ENCODE measurements around the gene NARF. TPM values are rescaled to one million over a fixed set of nuclear protein-coding genes. Genes with fewer than 3 reads are reported as not detected.

The NARF gene
- total RNA-seq, 4 donors from 2014 or later, result 47.5 to 69.7 (median 48.7) TPM

- Histone ChIP-seq H3K4me1 (peaks cover 17 to 42% of the 10 kb centered on the region in 2 donors), H3K27me3 (no peaks in the 10 kb centered on the region), H3K27ac (no peak overlapping the region), H3K4me3 (replicated peaks in 1 of 3) (no peak overlapping the region), H3K36me3 (no peaks in the 10 kb centered on the region), H3K9me3 (no peaks in the 10 kb centered on the region)
- TF ChIP-seq POLR2A (IDR thresholded peaks at IDR 0.05), result no peak
- TF ChIP-seq, protein P1, sequence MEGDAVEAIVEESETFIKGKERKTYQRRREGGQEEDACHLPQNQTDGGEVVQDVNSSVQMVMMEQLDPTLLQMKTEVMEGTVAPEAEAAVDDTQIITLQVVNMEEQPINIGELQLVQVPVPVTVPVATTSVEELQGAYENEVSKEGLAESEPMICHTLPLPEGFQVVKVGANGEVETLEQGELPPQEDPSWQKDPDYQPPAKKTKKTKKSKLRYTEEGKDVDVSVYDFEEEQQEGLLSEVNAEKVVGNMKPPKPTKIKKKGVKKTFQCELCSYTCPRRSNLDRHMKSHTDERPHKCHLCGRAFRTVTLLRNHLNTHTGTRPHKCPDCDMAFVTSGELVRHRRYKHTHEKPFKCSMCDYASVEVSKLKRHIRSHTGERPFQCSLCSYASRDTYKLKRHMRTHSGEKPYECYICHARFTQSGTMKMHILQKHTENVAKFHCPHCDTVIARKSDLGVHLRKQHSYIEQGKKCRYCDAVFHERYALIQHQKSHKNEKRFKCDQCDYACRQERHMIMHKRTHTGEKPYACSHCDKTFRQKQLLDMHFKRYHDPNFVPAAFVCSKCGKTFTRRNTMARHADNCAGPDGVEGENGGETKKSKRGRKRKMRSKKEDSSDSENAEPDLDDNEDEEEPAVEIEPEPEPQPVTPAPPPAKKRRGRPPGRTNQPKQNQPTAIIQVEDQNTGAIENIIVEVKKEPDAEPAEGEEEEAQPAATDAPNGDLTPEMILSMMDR (IDR thresholded peaks at IDR 0.05), result no peak
- no peak for DNase-seq
- intact Hi-C loops (cut with DNase I), result no loop called here
- 93 to 96% methylated on average over 10 to 11 of the region's 11 CpGs for WGBS, 2 donors
Observed at GRCh38 chr17:82447876-82448275, 10.7 kb upstream of the NARF start.

- no peak for DNase-seq
- H3K4me3 ChIP-seq (replicated peaks in 1 of 3), result peak overlapping the region in 1 of 3 donors; percentile 87
- intact Hi-C loops (cut with DNase I), result no loop called here
- peaks cover 17 to 49% of the 10 kb centered on the region in 2 donors for H3K4me1 ChIP-seq
- no peaks in the 10 kb centered on the region for H3K9me3 ChIP-seq
- 75 to 85% methylated on average over 26 to 28 of the region's 30 CpGs for whole genome bisulfite sequencing, 2 donors
- TF ChIP-seq, protein P1 (IDR thresholded peaks at IDR 0.05), result no peak
- no peak for TF ChIP-seq POLR2A (IDR thresholded peaks at IDR 0.05)
- no peaks in the 10 kb centered on the region for H3K27me3 ChIP-seq
- H3K27ac ChIP-seq, result peak overlapping the region in 2 of 3 donors; percentile 14 to 81
- H3K36me3 ChIP-seq, result no peaks in the 10 kb centered on the region
Observed at GRCh38 chr17:82449131-82449882, 9.2 kb upstream of the NARF start.

GRCh38 chr17:82449883-82450356 lies 8.6 kb upstream of the NARF start:
- Histone ChIP-seq H3K36me3 (no peaks in the 10 kb centered on the region), H3K4me1 (peaks cover 17 to 48% of the 10 kb centered on the region in 2 donors), H3K4me3 (replicated peaks in 1 of 3) (peak overlapping the region; percentile 72 to 93 (median 87)), H3K27ac (peak overlapping the region; percentile 53 to 81 (median 71)), H3K9me3 (no peaks in the 10 kb centered on the region), H3K27me3 (no peaks in the 10 kb centered on the region)
- DNase-seq, result no peak
- WGBS, 2 donors, result 68 to 77% methylated on average over 18 of the region's 18 CpGs
- intact Hi-C loops (cut with DNase I), result no loop called here
- no peak for TF ChIP-seq POLR2A (IDR thresholded peaks at IDR 0.05)
- TF ChIP-seq, protein P1 (IDR thresholded peaks at IDR 0.05), result no peak

DNA sequence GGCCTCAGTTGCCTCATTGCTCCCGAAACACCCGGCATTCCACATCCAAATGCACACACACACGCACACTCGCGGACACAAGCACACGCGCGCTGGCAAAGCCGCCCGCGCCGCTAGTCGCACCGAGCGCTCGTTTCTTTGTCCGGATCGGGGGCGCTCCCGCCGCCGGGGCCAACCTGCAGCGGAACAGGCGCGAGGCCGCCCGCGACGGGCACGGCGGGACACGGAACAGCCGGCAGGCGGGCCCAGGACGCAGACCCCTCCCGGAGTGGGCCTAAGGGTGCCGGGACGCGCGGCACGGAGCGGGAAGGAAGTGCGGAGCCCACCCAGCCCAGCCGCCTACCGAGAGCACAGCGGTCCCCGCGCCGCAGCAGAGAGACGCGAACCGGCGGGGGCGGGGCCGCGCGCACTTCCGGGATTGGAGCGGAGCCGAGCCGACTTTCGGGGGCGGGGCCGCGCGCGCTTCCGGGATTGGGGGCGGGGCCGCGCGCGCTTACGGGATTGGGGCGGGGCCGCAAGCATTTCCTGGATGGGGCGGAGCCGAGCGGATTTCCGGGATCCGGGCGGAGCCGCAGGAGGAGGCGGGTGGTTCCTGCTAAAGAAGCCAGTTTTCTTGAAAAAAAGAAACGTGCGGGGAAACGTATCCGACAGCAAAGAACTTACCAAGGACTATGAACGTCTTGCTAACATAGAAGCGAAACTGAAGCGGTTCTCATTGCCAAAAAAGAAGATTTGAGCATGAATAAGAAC lies 8.0 kb upstream of the NARF start, which contains the start of gene CYBC1:
CYBC1 (minus strand) TSS at position 396 of the 750 bp plus-strand sequence. CDS start 1,498 bp downstream, outside the sequence.
- no peaks in the 10 kb centered on the region for H3K36me3 ChIP-seq
- intact Hi-C loops (cut with DNase I), result no loop called here
- peak within 1 kb of the TSS; percentile 72 to 93 (median 87) for H3K4me3 ChIP-seq (replicated peaks in 1 of 3)
- no peaks in the 10 kb centered on the region for H3K27me3 ChIP-seq
- TF ChIP-seq POLR2A (IDR thresholded peaks at IDR 0.05), result peak in 1 of 2 donors; percentile 74
- TF ChIP-seq, protein P1 (IDR thresholded peaks at IDR 0.05), result peak in 1 of 6 experiments; percentile 15
- WGBS, 2 donors, result 0 to 1% methylated on average over 43 to 50 of the region's 91 CpGs
- H3K4me1 ChIP-seq, result peaks cover 17 to 42% of the 10 kb centered on the region in 2 donors
- H3K27ac ChIP-seq, result peak within 1 kb of the TSS; percentile 53 to 81 (median 71)
- peak; percentile 90 to 92 for DNase-seq
- no peaks in the 10 kb centered on the region for H3K9me3 ChIP-seq
